Cardiac fibroblast (primary cell): ENCODE data around the gene DESI2.

ENCODE experiments used
- DNase-seq, 2 donors: peaks; one replicate each; pipeline versions ENCODE4 v3.0.0 to v3.0.0-alpha.2; 2010; ENCODE audit warnings: low read depth in 2 of 2
- H3K4me3 ChIP-seq, 2 donors: replicated peaks in 1 of 2; 1 replicate in 1 of 2; 2 replicates in 1 of 2; pipeline ENCODE4 v1.5.1; 2011; ENCODE audit warnings: low read depth in 2 of 2, low read length in 2 of 2, mild to moderate bottlenecking in 2 of 2, moderate library complexity in 1 of 2
- CTCF ChIP-seq: IDR thresholded peaks from one replicate; pipeline ENCODE4 v1.5.1; 2011; ENCODE audit warnings: low read depth, mild to moderate bottlenecking, low read length, inconsistent platforms

DESI2 gene

DNA sequence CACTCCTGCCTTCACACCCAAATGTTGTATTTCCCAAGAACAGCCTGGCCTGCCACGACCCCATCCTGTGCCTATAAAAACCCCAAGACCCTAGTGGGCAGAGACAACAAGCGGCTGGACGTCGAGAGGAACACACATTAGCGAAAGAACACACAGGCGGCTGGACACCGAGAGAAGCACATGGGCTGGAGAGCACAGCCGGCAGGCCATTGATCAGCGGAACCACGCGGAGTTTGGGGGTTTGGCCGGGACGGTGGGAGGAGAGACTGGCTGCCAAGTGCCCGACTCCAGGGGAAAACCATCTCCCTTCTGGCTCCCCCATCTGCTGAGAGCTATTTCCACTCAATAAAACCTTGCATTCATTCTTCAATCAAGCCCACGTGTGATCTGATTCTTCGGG, 10.4 kb upstream of the DESI2 start:
- no peak for TF ChIP-seq CTCF
- no peak for DNase-seq
- H3K4me3 ChIP-seq: no peak overlapping the region

DNA sequence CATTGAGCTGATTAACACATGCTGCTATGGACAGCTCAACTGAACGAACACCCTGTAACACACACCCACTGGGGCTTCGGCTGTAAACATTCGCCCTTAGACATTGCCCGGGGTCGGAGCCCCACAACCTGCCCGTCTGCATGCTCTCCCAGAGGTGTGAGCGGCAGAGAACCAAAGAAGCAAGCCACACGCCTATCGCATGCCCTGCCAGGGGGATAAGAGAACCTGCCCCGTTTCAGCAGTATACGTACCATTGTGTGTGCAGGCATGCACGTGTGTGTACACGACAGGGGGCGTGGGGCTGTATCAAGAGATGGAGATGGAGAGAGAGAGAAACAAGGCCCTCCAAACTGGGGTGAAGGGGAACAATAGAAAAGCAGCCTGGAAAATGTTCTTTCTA, 9.9 kb upstream of the DESI2 start:
- no peak overlapping the region for H3K4me3 ChIP-seq
- DNase-seq: no peak
- TF ChIP-seq CTCF: no peak

DNA sequence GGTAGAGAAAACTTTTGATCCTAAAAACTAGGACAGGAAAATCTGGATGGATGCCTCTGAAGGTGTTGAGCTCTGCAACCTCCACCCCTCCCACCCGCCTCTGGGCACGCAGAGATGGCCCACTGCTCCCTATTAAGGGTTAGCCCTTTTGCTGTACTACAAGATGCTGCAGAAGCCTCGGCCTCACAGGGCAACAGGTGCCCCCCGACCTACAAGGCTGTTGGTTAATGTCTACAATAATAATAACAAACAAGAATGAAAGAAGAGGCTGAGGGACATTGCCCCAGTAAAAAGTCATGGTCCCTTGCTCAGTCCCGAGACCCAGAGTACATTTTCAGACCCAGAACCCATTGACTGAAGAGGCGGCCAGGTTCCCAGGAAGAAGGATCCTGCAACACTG, 7.5 kb upstream of the DESI2 start:
- no peak for TF ChIP-seq CTCF
- H3K4me3 ChIP-seq: no peak overlapping the region
- no peak for DNase-seq

DNA sequence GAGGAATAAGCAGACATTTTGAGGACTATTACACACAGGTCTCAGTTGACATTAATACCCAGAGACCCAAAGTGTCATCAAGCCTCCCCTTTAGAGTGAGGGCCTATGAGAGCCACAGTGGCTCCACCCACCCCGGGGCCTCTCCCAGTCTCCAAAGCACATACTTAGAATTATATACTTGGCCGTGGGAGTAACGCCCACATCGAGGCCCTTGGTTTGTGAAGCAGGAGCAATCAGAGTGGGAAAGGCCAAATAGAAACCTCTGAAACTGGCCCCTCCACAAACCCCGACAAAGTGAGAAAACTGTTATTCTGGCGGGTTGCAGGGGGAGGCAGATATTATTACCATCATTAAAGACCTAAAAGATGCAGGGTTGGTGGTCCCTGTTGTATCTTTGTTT, 7.0 kb upstream of the DESI2 start:
- DNase-seq: no peak
- no peak for TF ChIP-seq CTCF
- H3K4me3 ChIP-seq: no peak overlapping the region

GRCh38 chr1:244647819-244648218, 5.1 kb upstream of the DESI2 start:
- DNase-seq: no peak
- no peak for TF ChIP-seq CTCF
- no peak overlapping the region for H3K4me3 ChIP-seq

GRCh38 chr1:244651956-244652622, 837 bp upstream of the DESI2 start:
- TF ChIP-seq CTCF: no peak
- DNase-seq: peak in 1 of 2 donors; percentile 25
- peak overlapping the region; percentile 50 to 58 for H3K4me3 ChIP-seq
